GM12878 (cell line): ENCODE measurements around the gene NOL12. TPM values are rescaled to one million over a fixed set of nuclear protein-coding genes. Genes with fewer than 3 reads are reported as not detected.

Experiments
- ATAC-seq: fragments of 200-7000 bp; cut with Tn5 transposase; 3 replicates; pipeline ENCODE4 v1.9.1; 2020; ENCODE audit warnings: mild to moderate bottlenecking, moderate library complexity
- BruUV-seq: library from RNA; stranded (reverse); fragments of 400-500 nt; replicated peaks from 2 replicates; lab custom pipeline; 2021; lab: Mats Ljungman, UMichigan
- CTCF ChIA-PET: fragments of 300-600 bp; sonication (Branson Sonifier 250); formaldehyde crosslinking; extraction: SDS; loops from one replicate; lab custom pipeline; 2021; ENCODE audit warnings: inconsistent platforms; lab: Yijun Ruan, JAX
- POLR2A ChIA-PET: fragments of 350-600 bp; formaldehyde crosslinking; extraction: SDS; loops from one replicate; lab custom pipeline; 2021; ENCODE audit warnings: inconsistent platforms; lab: Charles Lee
- RAD21 ChIA-PET: fragments of 300-600 bp; sonication (Branson Sonifier 250); formaldehyde crosslinking; loops from one replicate; lab custom pipeline; 2023; ENCODE audit warnings: antibody characterized with exemption; ENCODE audit not compliant: unreplicated experiment; lab: Charles Lee
- SMC1A ChIA-PET: fragments of 300-600 bp; sonication (Branson Sonifier 250); formaldehyde crosslinking; loops from one replicate; lab custom pipeline; 2023; ENCODE audit not compliant: unreplicated experiment, uncharacterized antibody; lab: Charles Lee
- DNase-seq: peaks from one replicate; pipeline ENCODE4 v3.0.0-alpha.2; 2011; ENCODE audit warnings: low read depth, low spot score
- FAIRE-seq: peaks from 3 replicates; lab custom pipeline; 2011; peaks lifted over from hg19 to GRCh38; lab: Jason Lieb, UNC
- H2AFZ ChIP-seq: 2 replicates; pipeline ENCODE4 v1.6.0; 2011; ENCODE audit warnings: low read depth, low read length, control low read depth; ENCODE audit not compliant: control insufficient read depth
- H3K27ac ChIP-seq: 2 replicates; pipeline ENCODE4 v1.5.1; 2011; ENCODE audit warnings: control low read depth; ENCODE audit not compliant: control insufficient read depth, insufficient read depth
- H3K27me3 ChIP-seq, 2 experiments: replicated peaks in 1 of 2; 2 replicates each; pipeline versions ENCODE4 v1.6.0 to v1.6.1; 2011; ENCODE audit warnings: low read length in 1 of 2; ENCODE audit not compliant: control insufficient read depth in 2 of 2, insufficient read depth in 2 of 2
- H3K36me3 ChIP-seq, 2 experiments: 2 replicates each; pipeline ENCODE4 v1.5.1; 2011; ENCODE audit warnings: low read length in 1 of 2; ENCODE audit not compliant: control insufficient read depth in 2 of 2, insufficient read depth in 2 of 2
- H3K4me1 ChIP-seq: 2 replicates; pipeline ENCODE4 v1.6.1; 2011; ENCODE audit warnings: mild to moderate bottlenecking, low read length, moderate library complexity, mixed read lengths; ENCODE audit not compliant: control insufficient read depth, insufficient read depth
- H3K4me2 ChIP-seq: 2 replicates; pipeline ENCODE4 v1.6.0; 2011; ENCODE audit warnings: control low read depth; ENCODE audit not compliant: control insufficient read depth, insufficient read depth
- H3K4me3 ChIP-seq: fragments of 200-600 bp; sonication (generic); 2 replicates; pipeline ENCODE4 v1.5.1; 2016
- H3K79me2 ChIP-seq: 2 replicates; pipeline ENCODE4 v1.6.0; 2011; ENCODE audit warnings: low read length; ENCODE audit not compliant: control insufficient read depth, insufficient read depth
- H3K9ac ChIP-seq: 2 replicates; pipeline ENCODE4 v1.8.0; 2011; ENCODE audit warnings: low read length, control low read depth, mixed read lengths; ENCODE audit not compliant: control insufficient read depth, insufficient read depth
- H3K9me3 ChIP-seq: replicated peaks from 3 replicates; pipeline ENCODE4 v1.5.1; 2011; ENCODE audit warnings: mild to moderate bottlenecking, low read length; ENCODE audit not compliant: control insufficient read depth, insufficient read depth
- H4K20me1 ChIP-seq: 2 replicates; pipeline ENCODE4 v1.6.0; 2011; ENCODE audit not compliant: control insufficient read depth, insufficient read depth
- CBFB ChIP-seq: IDR thresholded peaks from 2 replicates; pipeline ENCODE4 v1.6.1; 2016; ENCODE audit warnings: antibody characterized with exemption, low read depth
- CHD1 ChIP-seq: IDR thresholded peaks from 2 replicates; pipeline ENCODE4 v1.6.1; 2012; ENCODE audit warnings: low read depth, low read length, improper control_type of control experiment
- FOS ChIP-seq: IDR thresholded peaks from 3 replicates; pipeline ENCODE4 v1.6.1; 2011; ENCODE audit warnings: borderline replicate concordance; ENCODE audit not compliant: insufficient read length; ENCODE audit errors: extremely low read depth
- FOXM1 ChIP-seq: IDR thresholded peaks from 2 replicates; pipeline ENCODE4 v1.6.1; 2012; ENCODE audit warnings: low read depth, mild to moderate bottlenecking, inconsistent platforms, low read length, moderate library complexity
- GATAD2B ChIP-seq: fragments of 450-650 bp; conservative IDR thresholded peaks from 2 replicates; pipeline ENCODE4 v1.6.1; 2017; ENCODE audit warnings: low read depth, mild to moderate bottlenecking, moderate library complexity
- IKZF1 ChIP-seq: fragments of 450-650 bp; conservative IDR thresholded peaks from 2 replicates; pipeline ENCODE4 v1.6.1; 2017; ENCODE audit warnings: antibody characterized with exemption, mild to moderate bottlenecking
- NR2C1 ChIP-seq: fragments of 450-650 bp; IDR thresholded peaks from 2 replicates; pipeline ENCODE4 v1.6.1; 2017; ENCODE audit warnings: antibody characterized with exemption, mild to moderate bottlenecking, moderate library complexity
- NR2F1 ChIP-seq: fragments of 450-650 bp; conservative IDR thresholded peaks from 2 replicates; pipeline ENCODE4 v1.6.1; 2017; ENCODE audit warnings: mild to moderate bottlenecking
- POLR2A ChIP-seq: IDR thresholded peaks from 2 replicates; pipeline ENCODE4 v1.6.1; 2011; ENCODE audit warnings: low read depth, mild to moderate bottlenecking, low read length
- RELB ChIP-seq: fragments of 450-650 bp; IDR thresholded peaks from 2 replicates; pipeline ENCODE4 v1.6.1; 2017; ENCODE audit warnings: low read depth, mild to moderate bottlenecking, moderate library complexity
- SUPT20H ChIP-seq: IDR thresholded peaks from 2 replicates; pipeline ENCODE4 v1.6.1; 2011; ENCODE audit warnings: low read depth, mild to moderate bottlenecking, low read length, moderate library complexity, borderline replicate concordance; ENCODE audit not compliant: control insufficient read depth
- USF1 ChIP-seq: IDR thresholded peaks from 2 replicates; pipeline ENCODE4 v1.6.1; 2011; ENCODE audit warnings: borderline replicate concordance, low read depth, mild to moderate bottlenecking, moderate library complexity, mixed read lengths, low read length; ENCODE audit not compliant: insufficient read depth; ENCODE audit errors: extremely low read length
- ZNF592 ChIP-seq: fragments of 450-650 bp; IDR thresholded peaks from 2 replicates; pipeline ENCODE4 v1.6.1; 2017; ENCODE audit warnings: mild to moderate bottlenecking, moderate library complexity
- WGBS: methylation state at CpG from one replicate; pipeline ENCODE4 v1.1.6; 2016; ENCODE audit warnings: low lambda C conversion rate; ENCODE audit not compliant: insufficient replicate concordance, insufficient coverage; ENCODE audit errors: missing lambda C conversion rate; 5-methylcytosine and 5-hydroxymethylcytosine counted together
- in situ Hi-C: fragments of 300-500 bp; cut with MboI; formaldehyde crosslinking; loops from 9 replicates; pipeline ENCODE4 v1.14.3; 2018; ENCODE audit warnings: mixed read lengths
- intact Hi-C: fragments of 100-400 bp; cut with micrococcal nuclease; formaldehyde crosslinking; loops from one replicate; pipeline ENCODE4 v1.14.2; 2022; ENCODE audit not compliant: unreplicated experiment
- polyA plus RNA-seq, 11 experiments: library from polyadenylated mRNA; depleted of rRNA in 4 of 11; unstranded in 6 of 11; stranded (reverse) in 5 of 11; fragments of >200 nt; fragmentation: Nextera tagmentation in 4 of 11; fragmentation: Illumina TruSeq in 1 of 11; extraction: Ambion mirVana in 4 of 11; extraction: Trizol in 1 of 11; gene quantifications; 1 replicate in 1 of 11; 2 replicates in 10 of 11; pipeline versions ENCODE4 v1.2.1 to v1.2.3, GENCODE V29; 2011 to 2016; ENCODE audit warnings: inconsistent platforms in 2 of 11, missing spikeins in 2 of 11, low read depth in 1 of 11
- total RNA-seq, 4 experiments: library from RNA; depleted of rRNA in 3 of 4; stranded (reverse); fragments of >200 nt in 3 of 4; fragmentation: Illumina TruSeq in 1 of 4; extraction: Trizol in 1 of 4; gene quantifications; 2 replicates each; pipeline versions ENCODE4 v1.2.1 to v1.2.3, GENCODE V29; 2013 to 2021

NOL12 gene
- total and polyA plus RNA-seq, 10 of the 15 experiments (the other 5 are each of a cell fraction or from before 2014, with no cell fraction given) = 3.3 to 69.4 (median 41.1) TPM

- no peak overlapping the region for H3K9ac ChIP-seq
- FAIRE-seq (no peak), ATAC-seq (no peak), DNase-seq (no peak)
- no TSS peak for BruUV-seq
- ChIA-PET POLR2A (interaction anchor here (1.0 kb wide), 1 partner anchor 9 kb away, joined by 3 read pairs; no protein-coding TSS in a partner anchor), CTCF (no interaction called here), RAD21 (no interaction called here), SMC1A (no interaction called here)
- no peaks in the 10 kb centered on the region for H4K20me1 ChIP-seq
- no peak overlapping the region for H3K27ac ChIP-seq
- H3K4me1 ChIP-seq = no peaks in the 10 kb centered on the region
- H3K4me3 ChIP-seq = no peak overlapping the region
- no peaks in the 10 kb centered on the region for H3K27me3 ChIP-seq
- H3K79me2 ChIP-seq = no peaks in the 10 kb centered on the region
- no peak for TF ChIP-seq RELB
- TF ChIP-seq CHD1 = no peak
- no peak for TF ChIP-seq USF1
- no peak for TF ChIP-seq IKZF1
- no peak for TF ChIP-seq SUPT20H
- no peak for TF ChIP-seq CBFB
- no peak for TF ChIP-seq FOS
- no peak for TF ChIP-seq FOXM1
- no peak for TF ChIP-seq POLR2A
- TF ChIP-seq ZNF592 = no peak
- TF ChIP-seq NR2F1 = no peak
- no peak for TF ChIP-seq NR2C1
- no peak for TF ChIP-seq GATAD2B
- no peaks in the 10 kb centered on the region for H3K36me3 ChIP-seq
- in situ Hi-C loops = no loop called here
- H3K4me2 ChIP-seq = no peak overlapping the region
- no peak overlapping the region for H2AFZ ChIP-seq
- no peaks in the 10 kb centered on the region for H3K9me3 ChIP-seq
- WGBS = 32% methylated on average over 7 of the region's 7 CpGs
- intact Hi-C loops = no loop called here
Observed at GRCh38 chr22:37713761-37714160, 27.6 kb downstream of the NOL12 start.
